IMR-90 (cell line): Measurements from ENCODE around the gene CFAP61. TPM values are rescaled to one million over a fixed set of nuclear protein-coding genes. Genes with fewer than 3 reads are reported as not detected.
"Not testable (repeated sequence)": the region's sequence is repeated elsewhere in the genome, so short reads cannot be mapped to it uniquely, and the experiment has no call there.

ENCODE experiments used
- ATAC-seq: fragments of 200-7000 bp; cut with Tn5 transposase; 2 replicates; pipeline ENCODE4 v1.9.1; 2020; ENCODE audit warnings: low read depth, mild to moderate bottlenecking, moderate library complexity
- BruUV-seq: library from RNA; stranded (reverse); fragments of 400-500 nt; replicated peaks from 2 replicates; lab custom pipeline; 2021; lab: Mats Ljungman, UMichigan
- CTCF ChIA-PET: fragments of 300-600 bp; formaldehyde crosslinking; extraction: SDS; loops from one replicate; lab custom pipeline; 2021; ENCODE audit warnings: antibody characterized with exemption; lab: Yijun Ruan, JAX
- POLR2A ChIA-PET: fragments of 300-600 bp; sonication (Branson Sonifier 250); formaldehyde crosslinking; loops from one replicate; lab custom pipeline; 2022; ENCODE audit warnings: antibody characterized with exemption; ENCODE audit not compliant: unreplicated experiment; lab: Charles Lee
- DNase-seq: peaks from one replicate; pipeline ENCODE4 v3.0.0; 2013
- H2AFZ ChIP-seq: replicated peaks from 2 replicates; pipeline ENCODE3; 2013; ENCODE audit warnings: low read length, mild to moderate bottlenecking; ENCODE audit not compliant: poor library complexity
- H2AK5ac ChIP-seq: 2 replicates; pipeline ENCODE4 v1.6.1; 2013; ENCODE audit warnings: low read depth, low read length, inconsistent platforms
- H2AK9ac ChIP-seq: replicated peaks from 2 replicates; pipeline ENCODE3; 2013; ENCODE audit warnings: mild to moderate bottlenecking, low read depth, low read length, moderate library complexity; ENCODE audit not compliant: poor library complexity
- H2BK120ac ChIP-seq: 2 replicates; pipeline ENCODE4 v1.6.1; 2013; ENCODE audit warnings: low read depth, low read length, inconsistent platforms
- H2BK15ac ChIP-seq: 3 replicates; pipeline ENCODE4 v1.6.1; 2013; ENCODE audit warnings: low read depth, low read length, inconsistent platforms
- H2BK20ac ChIP-seq: 2 replicates; pipeline ENCODE4 v1.6.1; 2013; ENCODE audit warnings: low read depth, mild to moderate bottlenecking, inconsistent platforms, low read length, moderate library complexity
- H2BK5ac ChIP-seq: 2 replicates; pipeline ENCODE4 v1.6.1; 2013; ENCODE audit warnings: mild to moderate bottlenecking, low read depth, low read length, inconsistent platforms; ENCODE audit not compliant: poor library complexity, severe bottlenecking
- H3K14ac ChIP-seq: replicated peaks from 2 replicates; pipeline ENCODE4 v1.6.1; 2013; ENCODE audit warnings: low read depth, low read length, inconsistent platforms
- H3K18ac ChIP-seq: 2 replicates; pipeline ENCODE4 v1.6.1; 2013; ENCODE audit warnings: low read depth, low read length, control low read depth
- H3K23ac ChIP-seq: 2 replicates; pipeline ENCODE4 v1.6.1; 2013; ENCODE audit warnings: low read depth, low read length, inconsistent platforms
- H3K27ac ChIP-seq: 2 replicates; pipeline ENCODE4 v1.5.1; 2013; ENCODE audit warnings: mild to moderate bottlenecking, control low read depth, low read length; ENCODE audit not compliant: insufficient read depth
- H3K27me3 ChIP-seq: 2 replicates; pipeline ENCODE4 v1.6.1; 2013; ENCODE audit warnings: low read length; ENCODE audit not compliant: control insufficient read depth, insufficient read depth
- H3K36me3 ChIP-seq: 2 replicates; pipeline ENCODE4 v1.6.1; 2013; ENCODE audit warnings: low read length, mixed read lengths; ENCODE audit not compliant: control insufficient read depth, insufficient read depth
- H3K4ac ChIP-seq: 2 replicates; pipeline ENCODE4 v1.6.1; 2013; ENCODE audit warnings: low read depth, low read length, inconsistent platforms
- H3K4me1 ChIP-seq: 2 replicates; pipeline ENCODE4 v1.6.1; 2013; ENCODE audit warnings: low read length, mixed read lengths; ENCODE audit not compliant: control insufficient read depth, insufficient read depth
- H3K4me2 ChIP-seq: 2 replicates; pipeline ENCODE4 v1.6.1; 2013; ENCODE audit warnings: low read depth, mild to moderate bottlenecking, control low read depth, low read length, moderate library complexity
- H3K4me3 ChIP-seq: 2 replicates; pipeline ENCODE4 v1.5.1; 2013; ENCODE audit warnings: low read depth, mild to moderate bottlenecking, control low read depth, low read length, moderate library complexity; ENCODE audit not compliant: insufficient read depth
- H3K56ac ChIP-seq: 2 replicates; pipeline ENCODE4 v1.6.1; 2013; ENCODE audit warnings: low read length, inconsistent platforms; ENCODE audit not compliant: insufficient read depth; ENCODE audit errors: extremely low read depth
- H3K79me1 ChIP-seq, 2 experiments: 2 replicates each; pipeline ENCODE4 v1.6.1; 2013; ENCODE audit warnings: low read length in 2 of 2, inconsistent platforms in 1 of 2, low read depth in 1 of 2
- H3K9ac ChIP-seq: 2 replicates; pipeline ENCODE4 v1.6.1; 2013; ENCODE audit warnings: low read depth, low read length, control low read depth
- H3K9me1 ChIP-seq: 2 replicates; pipeline ENCODE4 v1.6.1; 2013; ENCODE audit warnings: low read length, inconsistent platforms; ENCODE audit not compliant: insufficient read depth
- H3K9me3 ChIP-seq: 2 replicates; pipeline ENCODE4 v1.6.1; 2013; ENCODE audit warnings: low read length; ENCODE audit not compliant: control insufficient read depth, insufficient read depth
- H4K20me1 ChIP-seq: 2 replicates; pipeline ENCODE4 v1.6.1; 2013; ENCODE audit warnings: low read length, inconsistent platforms; ENCODE audit not compliant: insufficient read depth
- H4K5ac ChIP-seq: 2 replicates; pipeline ENCODE4 v1.6.1; 2013; ENCODE audit warnings: mild to moderate bottlenecking, low read depth, low read length, control low read depth
- H4K8ac ChIP-seq, 2 experiments: 2 replicates each; pipeline ENCODE4 v1.6.1; 2013; ENCODE audit warnings: low read depth in 2 of 2, low read length in 2 of 2, control low read depth in 1 of 2, inconsistent platforms in 1 of 2
- H4K91ac ChIP-seq: 2 replicates; pipeline ENCODE4 v1.6.1; 2013; ENCODE audit warnings: low read depth, low read length, inconsistent platforms; ENCODE audit not compliant: insufficient read depth
- WGBS, 2 experiments: methylation state at CpG; one replicate each; pipeline versions ENCODE4 v1.1.5 to v1.1.7; 2013; ENCODE audit warnings: missing lambda C conversion rate in 2 of 2; ENCODE audit not compliant: insufficient read length in 1 of 2; ENCODE audit errors: extremely low coverage in 2 of 2; 5-methylcytosine and 5-hydroxymethylcytosine counted together
- dilution Hi-C: fragments of 300-500 bp; cut with HindIII; formaldehyde crosslinking; loops from one replicate; pipeline ENCODE4 v1.14.3; 2018; ENCODE audit warnings: low sequenced_read_pairs; ENCODE audit not compliant: unreplicated experiment
- in situ Hi-C: fragments of 300-500 bp; cut with MboI; formaldehyde crosslinking; loops from 3 replicates; pipeline ENCODE4 v1.14.3; 2019; ENCODE audit warnings: low sequenced_read_pairs, inconsistent platforms, mixed read lengths
- intact Hi-C: fragments of 100-400 bp; cut with micrococcal nuclease; formaldehyde crosslinking; loops from 2 replicates; pipeline ENCODE4 v1.10.0; 2022
- polyA plus RNA-seq, 3 experiments: library from polyadenylated mRNA; depleted of rRNA; stranded (reverse); fragments of >200 nt; gene quantifications; 2 replicates each; pipeline ENCODE4 v1.2.3, GENCODE V29; 2012; ENCODE audit warnings: low replicate concordance in 1 of 3
- total RNA-seq: library from RNA; depleted of rRNA; stranded (reverse); fragments of >200 nt; gene quantifications from 2 replicates; pipeline ENCODE4 v1.2.3, GENCODE V29; 2012

Gene CFAP61
- total and polyA plus RNA-seq, 2 of the 4 experiments (the other 2 are of a cell fraction) = 0.07 TPM; not detected in 1

DNA sequence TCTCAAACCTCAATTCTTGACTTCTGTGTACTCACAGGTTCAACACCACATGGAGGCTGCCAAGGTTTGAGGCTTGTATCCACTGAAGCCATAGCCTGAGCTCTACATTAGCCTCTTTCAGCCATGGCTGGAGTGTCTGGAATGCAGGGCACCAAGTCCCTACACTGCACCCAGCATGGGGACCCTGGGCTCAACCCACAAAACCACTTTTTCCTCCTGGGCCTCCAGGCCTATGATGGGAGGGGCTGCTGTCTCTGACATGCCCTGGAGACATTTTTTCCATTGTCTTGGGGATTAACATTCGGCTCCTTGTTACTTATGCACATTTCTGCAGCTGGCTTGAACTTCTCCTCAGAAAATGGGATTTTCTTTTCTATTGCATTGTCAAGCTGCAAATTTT lies 192.1 kb downstream of the CFAP61 start:
- H2AFZ ChIP-seq, CTCF ChIA-PET, H3K18ac ChIP-seq, H3K9me3 ChIP-seq, H3K36me3 ChIP-seq, H4K20me1 ChIP-seq, H4K91ac ChIP-seq, ATAC-seq, dilution Hi-C loops, H2BK15ac ChIP-seq, H3K27me3 ChIP-seq, H3K27ac ChIP-seq, H3K79me1 ChIP-seq, H3K4ac ChIP-seq, POLR2A ChIA-PET, H3K23ac ChIP-seq, BruUV-seq, H3K4me2 ChIP-seq, H4K8ac ChIP-seq, H2BK20ac ChIP-seq, H3K4me1 ChIP-seq, H3K14ac ChIP-seq, H4K5ac ChIP-seq, H2BK5ac ChIP-seq, H3K4me3 ChIP-seq, H2AK5ac ChIP-seq, H3K56ac ChIP-seq, H3K9ac ChIP-seq, H2BK120ac ChIP-seq, H3K9me1 ChIP-seq, DNase-seq, intact Hi-C loops, H2AK9ac ChIP-seq: not testable (repeated sequence)
- WGBS, 2 experiments = no CpG with 5 or more reads among the region's 1 CpG
- in situ Hi-C loops = loop anchor here (25.0 kb wide), 1 partner anchor 557 kb away; no protein-coding TSS in a partner anchor
